Measurements from ENCODE around the gene DOK5.

Gene DOK5

DNA sequence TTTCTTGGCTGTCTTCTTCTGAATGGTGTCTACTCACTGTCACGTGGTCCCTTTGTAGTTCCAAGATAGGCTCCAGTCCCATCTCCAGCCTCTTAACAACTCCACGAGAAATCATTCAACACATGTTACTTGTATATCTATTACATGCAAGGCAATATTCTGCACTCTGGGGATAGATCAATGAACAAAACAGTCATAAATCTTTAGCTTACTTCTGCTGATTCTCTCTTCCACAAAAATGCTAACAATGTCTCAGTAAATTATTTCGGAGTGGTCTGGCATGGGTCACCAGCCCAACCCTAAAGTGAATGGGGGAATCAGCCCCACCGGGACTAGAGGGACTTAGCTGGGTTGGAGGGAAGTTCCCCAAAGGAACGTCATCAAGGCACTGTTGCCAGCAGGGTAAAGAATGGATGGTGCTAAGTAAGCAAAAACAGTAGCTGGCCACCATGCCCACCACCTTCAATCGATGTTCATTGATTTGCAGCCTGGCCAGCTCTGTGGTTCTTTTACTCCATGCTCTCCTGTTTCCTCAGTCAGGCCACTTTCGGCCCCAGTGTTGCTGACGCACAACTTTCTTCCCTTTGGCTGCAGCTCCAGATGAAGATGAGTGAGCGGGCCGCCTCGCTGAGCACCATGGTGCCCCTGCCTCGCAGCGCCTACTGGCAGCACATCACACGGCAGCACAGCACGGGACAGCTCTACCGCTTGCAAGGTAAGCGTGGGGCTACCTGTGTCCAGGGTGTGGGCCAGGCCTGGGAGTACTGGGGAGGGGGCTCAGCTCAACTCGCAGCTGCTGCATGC, 167.7 kb downstream of the DOK5 start:
- DNase-seq (ENCODE audit: insufficient read length) = no peak
- no peak for FAIRE-seq
- TF ChIP-seq TAF1 (IDR thresholded peaks at IDR 0.05; ENCODE audit: borderline replicate concordance, low read depth, low read length) (no peak), POLR2AphosphoS5 (IDR thresholded peaks at IDR 0.05; ENCODE audit: low read depth, low read length) (no peak), POLR2A (IDR thresholded peaks at IDR 0.05; ENCODE audit: low read depth, low read length) (no peak)

DNA sequence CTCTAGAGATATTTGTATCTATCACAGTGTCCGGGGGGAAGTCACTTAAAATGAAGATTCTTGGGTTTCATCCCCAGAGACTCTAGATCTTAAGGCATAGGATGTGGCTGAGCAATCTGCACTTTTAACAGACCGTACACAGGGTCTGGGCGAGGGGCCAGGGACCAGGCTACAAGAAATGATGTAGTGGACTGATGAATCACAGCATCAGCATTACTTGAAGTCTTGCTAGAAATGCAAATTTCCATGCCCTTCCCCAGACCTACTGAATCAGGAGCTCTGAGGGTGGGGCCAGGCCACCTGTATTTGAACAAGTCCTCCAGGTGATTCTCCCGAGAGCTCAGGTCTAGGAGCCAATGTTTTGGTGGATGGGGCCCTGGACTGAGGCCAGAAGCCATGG, 168.4 kb downstream of the DOK5 start:
- FAIRE-seq (no peak), DNase-seq (ENCODE audit: insufficient read length) (no peak)
- no peak for TF ChIP-seq POLR2AphosphoS5 (IDR thresholded peaks at IDR 0.05; ENCODE audit: low read depth, low read length)
- no peak for TF ChIP-seq TAF1 (IDR thresholded peaks at IDR 0.05; ENCODE audit: borderline replicate concordance, low read depth, low read length)
- no peak for TF ChIP-seq POLR2A (IDR thresholded peaks at IDR 0.05; ENCODE audit: low read depth, low read length)

DNA sequence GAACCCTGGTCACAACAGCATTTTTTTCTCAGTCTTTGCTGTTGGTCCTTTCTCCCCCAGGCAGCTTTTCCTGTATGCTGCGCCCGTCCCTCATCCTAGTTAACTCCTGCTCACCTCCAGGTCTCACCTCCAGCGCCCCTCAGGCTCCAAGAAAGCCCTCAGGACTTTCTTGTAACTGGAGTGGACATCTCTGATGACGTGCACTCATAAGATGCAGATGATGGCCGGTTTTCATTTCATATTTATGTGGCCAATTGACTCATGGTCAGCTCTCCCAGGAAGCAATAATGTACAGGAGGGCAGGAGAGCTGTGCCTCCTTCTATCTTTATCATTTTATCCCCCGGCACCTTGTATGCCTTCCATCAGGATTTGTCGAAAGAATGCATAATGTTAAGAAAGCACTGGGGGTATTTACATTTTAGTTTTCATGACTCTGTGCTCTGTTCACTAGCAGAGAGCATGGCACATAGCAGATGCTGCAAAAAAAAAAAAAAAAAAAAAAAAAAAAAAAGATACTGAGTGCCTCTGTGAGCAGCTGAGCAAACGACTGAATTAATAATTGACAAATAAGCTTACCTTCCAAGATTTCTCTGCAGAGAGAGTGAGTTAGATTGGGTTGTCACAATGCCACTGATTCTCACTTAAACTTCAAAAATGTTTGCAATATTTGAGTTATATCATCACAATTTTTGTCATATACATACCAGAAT, 170.2 kb downstream of the DOK5 start:
- FAIRE-seq (no peak), DNase-seq (ENCODE audit: insufficient read length) (no peak)
- no peak for TF ChIP-seq POLR2AphosphoS5 (IDR thresholded peaks at IDR 0.05; ENCODE audit: low read depth, low read length)
- TF ChIP-seq TAF1 (IDR thresholded peaks at IDR 0.05; ENCODE audit: borderline replicate concordance, low read depth, low read length) = no peak
- no peak for TF ChIP-seq POLR2A (IDR thresholded peaks at IDR 0.05; ENCODE audit: low read depth, low read length)

DNA sequence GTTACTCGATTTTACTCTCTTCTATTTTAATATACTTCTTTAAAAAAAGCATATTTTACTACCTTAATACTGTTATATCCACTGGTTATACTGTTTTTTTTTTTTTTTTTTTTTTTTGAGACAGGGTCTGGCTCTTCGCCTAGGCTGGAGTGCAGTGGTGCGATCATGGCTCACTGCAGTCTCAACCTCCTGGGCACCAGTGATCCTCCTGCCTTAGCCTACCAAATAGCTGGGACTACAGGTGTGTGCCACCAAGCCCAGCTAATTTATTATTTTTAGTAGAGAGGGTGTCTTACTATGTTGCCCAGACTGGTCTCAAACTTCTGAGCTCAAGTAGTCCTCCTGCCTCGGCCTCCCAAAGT, 170.7 kb downstream of the DOK5 start:
- FAIRE-seq (no peak), DNase-seq (ENCODE audit: insufficient read length) (no peak)
- TF ChIP-seq POLR2AphosphoS5 (IDR thresholded peaks at IDR 0.05; ENCODE audit: low read depth, low read length) = no peak
- TF ChIP-seq TAF1 (IDR thresholded peaks at IDR 0.05; ENCODE audit: borderline replicate concordance, low read depth, low read length) = no peak
- no peak for TF ChIP-seq POLR2A (IDR thresholded peaks at IDR 0.05; ENCODE audit: low read depth, low read length)

DNA sequence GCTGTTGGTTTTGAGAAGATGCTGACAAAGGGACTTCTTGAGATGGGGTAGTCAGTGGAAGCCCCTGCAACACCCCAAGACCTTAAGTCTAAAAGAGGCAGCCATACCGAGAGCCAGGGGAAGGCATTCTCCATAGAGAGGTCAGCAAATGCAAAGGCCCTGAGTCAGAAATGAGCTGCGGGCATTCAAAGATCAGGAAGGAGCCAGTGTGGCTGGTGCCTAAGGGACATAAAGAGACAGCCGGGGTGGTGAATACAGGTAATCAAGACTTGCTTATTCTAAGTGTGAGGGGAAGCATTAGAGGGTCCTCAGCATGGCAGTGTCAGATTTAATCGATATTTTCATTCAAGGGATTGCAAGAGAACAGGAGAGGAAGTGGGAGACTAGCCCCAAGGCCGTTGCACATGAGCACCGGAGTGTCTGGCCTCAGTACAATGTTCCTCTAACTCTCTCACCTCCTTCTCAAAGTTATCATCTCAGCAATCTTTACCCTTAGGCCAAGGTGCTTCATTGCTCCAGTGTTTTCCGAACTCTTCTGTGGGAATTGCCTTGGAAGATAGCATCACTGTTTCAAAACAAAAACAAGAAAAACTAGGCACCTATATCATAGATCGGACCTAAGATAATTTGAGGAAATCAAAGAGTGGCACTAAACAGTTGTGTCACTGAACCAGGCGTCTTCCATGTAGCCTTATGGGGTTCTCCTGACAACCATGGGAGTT, 173.2 kb downstream of the DOK5 start:
- DNase-seq (ENCODE audit: insufficient read length) (no peak), FAIRE-seq (no peak)
- TF ChIP-seq POLR2AphosphoS5 (IDR thresholded peaks at IDR 0.05; ENCODE audit: low read depth, low read length) (no peak), POLR2A (IDR thresholded peaks at IDR 0.05; ENCODE audit: low read depth, low read length) (no peak), TAF1 (IDR thresholded peaks at IDR 0.05; ENCODE audit: borderline replicate concordance, low read depth, low read length) (no peak)

DNA sequence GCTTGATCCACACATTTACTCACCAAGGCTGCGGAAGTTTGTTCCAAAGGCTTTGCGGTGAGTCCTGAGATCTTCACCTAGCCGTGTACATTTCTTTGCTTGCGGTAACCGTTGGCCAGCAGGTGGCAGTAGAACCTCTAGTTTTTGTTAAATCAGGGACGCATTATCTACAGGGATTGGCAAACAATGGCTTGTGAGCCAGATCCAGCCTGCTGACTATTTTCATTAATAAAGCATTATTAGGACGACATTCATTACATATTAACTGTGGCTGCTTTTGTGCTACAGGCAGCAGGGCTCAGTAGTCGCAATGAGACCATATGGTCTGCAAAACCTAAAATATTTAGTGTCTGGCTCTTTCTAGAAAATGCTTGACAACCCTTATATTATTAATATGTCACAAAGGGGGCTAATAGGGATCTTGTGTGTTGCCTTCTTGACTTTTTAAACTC, 174.1 kb downstream of the DOK5 start:
- FAIRE-seq (peak; percentile 84), DNase-seq (ENCODE audit: insufficient read length) (no peak)
- TF ChIP-seq POLR2A (IDR thresholded peaks at IDR 0.05; ENCODE audit: low read depth, low read length) (no peak), POLR2AphosphoS5 (IDR thresholded peaks at IDR 0.05; ENCODE audit: low read depth, low read length) (no peak), TAF1 (IDR thresholded peaks at IDR 0.05; ENCODE audit: borderline replicate concordance, low read depth, low read length) (no peak)

DNA sequence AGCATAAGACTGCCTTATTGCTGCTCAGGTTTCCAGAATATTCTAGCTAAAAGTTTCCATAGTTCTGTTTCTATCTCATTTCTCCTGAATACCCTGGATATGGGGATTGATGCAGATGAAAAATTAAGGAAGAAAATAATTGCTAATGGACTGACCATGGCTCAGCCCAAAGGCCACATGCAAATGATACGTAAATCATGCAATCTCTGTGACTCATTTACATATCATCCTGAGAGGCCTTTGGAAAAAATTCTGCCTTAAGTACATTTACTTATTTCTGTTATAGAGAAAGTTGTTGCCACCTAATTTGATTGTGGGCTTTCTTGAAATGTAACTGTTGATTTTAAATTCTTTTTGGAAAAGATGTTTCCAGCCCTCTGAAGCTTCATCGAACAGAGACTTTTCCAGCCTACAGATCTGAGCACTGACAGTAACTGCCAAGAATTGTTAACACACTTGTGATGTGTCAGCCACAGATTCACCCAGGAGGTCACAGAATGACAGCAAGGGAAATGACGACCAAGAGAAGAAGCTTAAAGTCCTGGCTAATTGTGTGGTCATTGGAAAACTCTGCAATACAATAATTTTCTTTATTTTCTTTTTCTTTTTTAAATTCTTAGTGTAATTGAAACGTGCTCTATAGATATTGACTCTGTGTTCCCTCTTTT, 174.8 kb downstream of the DOK5 start:
- DNase-seq (ENCODE audit: insufficient read length) (no peak), FAIRE-seq (no peak)
- no peak for TF ChIP-seq POLR2AphosphoS5 (IDR thresholded peaks at IDR 0.05; ENCODE audit: low read depth, low read length)
- TF ChIP-seq POLR2A (IDR thresholded peaks at IDR 0.05; ENCODE audit: low read depth, low read length) = no peak
- TF ChIP-seq TAF1 (IDR thresholded peaks at IDR 0.05; ENCODE audit: borderline replicate concordance, low read depth, low read length) = no peak

DNA sequence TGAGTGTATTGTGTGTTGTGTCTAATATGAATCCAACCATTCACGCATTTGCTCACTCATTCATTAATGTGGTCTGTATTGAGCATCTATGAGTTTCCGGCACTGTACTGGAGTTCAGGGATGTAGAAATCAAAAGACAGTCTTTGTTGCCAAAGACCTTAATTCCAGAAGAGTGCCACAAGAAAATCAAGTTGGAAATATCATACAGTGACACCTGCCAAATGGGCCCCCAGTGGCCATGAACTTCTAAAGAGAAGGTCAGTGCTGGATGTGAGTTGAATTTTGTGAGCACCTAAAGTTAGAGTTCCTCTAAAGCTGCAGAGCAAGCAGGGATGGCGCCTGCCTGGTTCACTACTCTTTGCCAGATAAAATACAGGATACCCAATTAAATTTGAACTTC, 175.9 kb downstream of the DOK5 start:
- FAIRE-seq (no peak), DNase-seq (ENCODE audit: insufficient read length) (no peak)
- TF ChIP-seq POLR2A (IDR thresholded peaks at IDR 0.05; ENCODE audit: low read depth, low read length) = no peak

DNA sequence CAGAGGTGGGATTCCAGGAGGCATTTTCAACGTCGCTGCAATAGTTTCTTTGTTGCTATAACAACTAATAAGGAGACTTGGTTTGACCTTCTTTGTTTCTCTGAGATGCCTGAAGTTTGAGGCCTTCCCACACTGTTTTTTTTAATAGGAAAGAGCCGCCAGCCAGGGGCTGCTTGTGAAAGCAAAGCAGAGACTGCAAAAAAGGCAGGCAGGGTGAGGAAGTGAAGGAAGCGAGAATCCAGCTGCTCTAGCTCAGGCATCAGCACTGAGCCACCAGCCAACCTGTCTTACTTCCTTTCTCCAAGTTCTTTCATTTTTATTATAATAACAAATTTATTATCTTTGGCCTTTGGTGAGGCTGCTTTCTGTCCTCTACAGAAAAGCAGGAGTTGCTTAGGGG, 179.1 kb downstream of the DOK5 start:
- DNase-seq (ENCODE audit: insufficient read length) (no peak), FAIRE-seq (no peak)
- TF ChIP-seq POLR2AphosphoS5 (IDR thresholded peaks at IDR 0.05; ENCODE audit: low read depth, low read length) = no peak
- TF ChIP-seq POLR2A (IDR thresholded peaks at IDR 0.05; ENCODE audit: low read depth, low read length) = no peak
- no peak for TF ChIP-seq TAF1 (IDR thresholded peaks at IDR 0.05; ENCODE audit: borderline replicate concordance, low read depth, low read length)

DNA sequence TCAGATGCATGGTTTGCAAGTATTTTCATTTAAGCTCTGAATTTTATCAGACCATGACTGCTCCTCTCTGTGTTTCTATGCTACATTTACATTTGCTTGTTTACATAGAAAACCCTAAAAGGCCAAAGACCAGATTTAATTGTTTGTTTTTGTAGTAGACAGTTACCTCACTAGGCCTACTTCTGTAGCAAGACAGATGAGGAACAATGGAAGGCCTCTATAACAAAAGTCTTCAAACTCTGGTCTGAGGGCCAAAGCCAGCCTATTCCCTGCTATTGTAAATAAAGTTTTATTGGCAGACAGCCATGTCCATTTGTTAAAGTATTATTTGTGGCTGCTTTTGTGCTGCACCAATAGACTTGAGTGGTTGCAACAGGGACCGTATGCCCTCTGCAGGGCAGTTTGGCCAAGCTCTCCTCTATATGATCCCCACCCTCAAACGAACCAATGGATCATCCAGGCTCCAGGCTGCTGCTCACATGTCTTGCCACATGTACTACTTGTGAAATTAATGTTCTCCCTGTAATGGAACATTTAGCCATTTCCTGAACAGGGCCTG, 182.0 kb downstream of the DOK5 start:
- FAIRE-seq (no peak), DNase-seq (ENCODE audit: insufficient read length) (no peak)
- TF ChIP-seq TAF1 (IDR thresholded peaks at IDR 0.05; ENCODE audit: borderline replicate concordance, low read depth, low read length) (no peak), POLR2A (IDR thresholded peaks at IDR 0.05; ENCODE audit: low read depth, low read length) (no peak), POLR2AphosphoS5 (IDR thresholded peaks at IDR 0.05; ENCODE audit: low read depth, low read length) (no peak)

DNA sequence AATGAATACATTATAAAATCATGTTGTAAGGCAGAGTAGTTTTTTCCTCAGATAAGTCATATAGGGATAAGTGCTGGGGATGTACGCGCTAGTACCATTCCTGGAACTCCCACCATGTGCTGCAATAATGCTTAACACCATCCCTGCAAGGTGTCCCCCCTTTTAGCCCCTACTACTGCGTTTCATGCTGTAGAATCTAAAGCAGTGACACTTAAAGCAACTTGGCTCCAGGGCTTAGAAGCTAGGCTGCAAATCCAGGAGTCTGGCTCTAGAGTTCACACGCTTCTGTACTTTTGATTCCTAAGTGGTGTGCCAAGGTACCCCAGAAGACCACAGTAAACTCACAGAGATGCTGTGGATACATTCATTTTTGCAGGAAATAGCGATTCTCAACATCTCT, 183.1 kb downstream of the DOK5 start:
- DNase-seq (ENCODE audit: insufficient read length) (no peak), FAIRE-seq (no peak)
- TF ChIP-seq POLR2A (IDR thresholded peaks at IDR 0.05; ENCODE audit: low read depth, low read length) = no peak
- TF ChIP-seq POLR2AphosphoS5 (IDR thresholded peaks at IDR 0.05; ENCODE audit: low read depth, low read length) = no peak
- no peak for TF ChIP-seq TAF1 (IDR thresholded peaks at IDR 0.05; ENCODE audit: borderline replicate concordance, low read depth, low read length)

All from GM12892 (cell line).